Vagina (tissue), 2 donors: Measurements from ENCODE around the gene PAPOLB.

Source experiments
- CTCF ChIP-seq, 3 experiments: fragments of 450-650 bp in 2 of 3; fragments of 200-600 bp in 1 of 3; sonication (generic) in 1 of 3; IDR thresholded peaks; one replicate each; pipeline ENCODE4 v1.5.1; 2017 to 2019; ENCODE audit warnings: antibody characterized with exemption in 3 of 3, mild to moderate bottlenecking in 2 of 3, moderate library complexity in 2 of 3
- POLR2A ChIP-seq, 2 donors: fragments of 450-650 bp; IDR thresholded peaks; one replicate each; pipeline ENCODE4 v1.6.1; 2017; ENCODE audit warnings: antibody characterized with exemption in 2 of 2, mild to moderate bottlenecking in 2 of 2, moderate library complexity in 2 of 2
- POLR2AphosphoS5 ChIP-seq, 2 donors: sonication (generic); formaldehyde crosslinking; IDR thresholded peaks; one replicate each; pipeline ENCODE4 v1.9.0; 2017; ENCODE audit warnings: antibody characterized with exemption in 2 of 2, mild to moderate bottlenecking in 2 of 2, low read depth in 1 of 2; ENCODE audit not compliant: insufficient read depth in 1 of 2

- no peak for TF ChIP-seq POLR2A (IDR thresholded peaks at IDR 0.05)
- no peak for TF ChIP-seq CTCF (IDR thresholded peaks at IDR 0.05)
- TF ChIP-seq POLR2AphosphoS5 (IDR thresholded peaks at IDR 0.05; ENCODE audit: insufficient read depth in 1 of 2, low read depth in 1 of 2): no peak
These were observed 32.2 kb upstream of the PAPOLB start for GRCh38 chr7:4893929-4894475.
